ENCODE measurements around the gene YBEY. TPM values are rescaled to one million over a fixed set of nuclear protein-coding genes. Genes with fewer than 3 reads are reported as not detected.

YBEY gene
- total RNA-seq, 1 experiment from 2014 or later = 38.2 TPM

- H2AFZ ChIP-seq (ENCODE audit: low read length) = no peak overlapping the region
- H3K27ac ChIP-seq (ENCODE audit: low read length) = no peak overlapping the region
- H4K20me1 ChIP-seq (ENCODE audit: low read length) = no peaks in the 10 kb centered on the region
- no peak for ATAC-seq
- no peaks in the 10 kb centered on the region for H3F3A ChIP-seq (ENCODE audit: low read length, unreplicated experiment)
- no peaks in the 10 kb centered on the region for H3K9me2 ChIP-seq (replicated peaks; ENCODE audit: low read length)
- no TSS peak for BruUV-seq (replicated peaks)
- POLR2A ChIA-PET (ENCODE audit: unreplicated experiment) = no interaction called here
- no peaks in the 10 kb centered on the region for H3K27me3 ChIP-seq (ENCODE audit: low read length)
- no peak overlapping the region for H3K9ac ChIP-seq (ENCODE audit: low read length)
- no peak overlapping the region for H3K4me3 ChIP-seq (ENCODE audit: low read length)
- no peak overlapping the region for H3K4me2 ChIP-seq (ENCODE audit: low read length)
- H3K9me3 ChIP-seq (ENCODE audit: low read length) = no peaks in the 10 kb centered on the region
- CTCF ChIA-PET = interaction anchor here (0.6 kb wide), 1 partner anchor 31 kb away, joined by 3 read pairs; no protein-coding TSS in a partner anchor
- H3K36me3 ChIP-seq (ENCODE audit: low read depth, low read length) = peaks cover 69% of the 10 kb centered on the region
- TF ChIP-seq CTCF (conservative IDR thresholded peaks at IDR 0.05; ENCODE audit: low read depth, low read length) = no peak
- no peak for TF ChIP-seq EZH2phosphoT487 (IDR thresholded peaks at IDR 0.05; ENCODE audit: borderline replicate concordance, low read length)
- no peak for TF ChIP-seq EZH2 (IDR thresholded peaks at IDR 0.05; ENCODE audit: low read length, unreplicated experiment)
- H3K4me1 ChIP-seq (ENCODE audit: insufficient read depth, low read length) = no peaks in the 10 kb centered on the region
- intact Hi-C loops (cut with micrococcal nuclease) = no loop called here
- no peaks in the 10 kb centered on the region for H3K79me2 ChIP-seq (ENCODE audit: low read length)
- no peak for DNase-seq
Measured at GRCh38 chr21:46254208-46254975, 31.8 kb upstream of the YBEY start.

- no peak for ATAC-seq
- no peaks in the 10 kb centered on the region for H3K27me3 ChIP-seq (ENCODE audit: low read length)
- no peaks in the 10 kb centered on the region for H3F3A ChIP-seq (ENCODE audit: low read length, unreplicated experiment)
- TF ChIP-seq EZH2phosphoT487 (IDR thresholded peaks at IDR 0.05; ENCODE audit: borderline replicate concordance, low read length) = no peak
- TF ChIP-seq EZH2 (IDR thresholded peaks at IDR 0.05; ENCODE audit: low read length, unreplicated experiment) = no peak
- no peak for TF ChIP-seq CTCF (conservative IDR thresholded peaks at IDR 0.05; ENCODE audit: low read depth, low read length)
- H3K79me2 ChIP-seq (ENCODE audit: low read length) = no peaks in the 10 kb centered on the region
- no peak overlapping the region for H3K9ac ChIP-seq (ENCODE audit: low read length)
- ChIA-PET CTCF (no interaction called here), POLR2A (ENCODE audit: unreplicated experiment) (no interaction called here)
- DNase-seq = no peak
- no peaks in the 10 kb centered on the region for H3K9me2 ChIP-seq (replicated peaks; ENCODE audit: low read length)
- no peak overlapping the region for H3K4me3 ChIP-seq (ENCODE audit: low read length)
- no peaks in the 10 kb centered on the region for H4K20me1 ChIP-seq (ENCODE audit: low read length)
- H3K36me3 ChIP-seq (ENCODE audit: low read depth, low read length) = peaks cover 62% of the 10 kb centered on the region
- intact Hi-C loops (cut with micrococcal nuclease) = no loop called here
- no peaks in the 10 kb centered on the region for H3K9me3 ChIP-seq (ENCODE audit: low read length)
- no peaks in the 10 kb centered on the region for H3K4me1 ChIP-seq (ENCODE audit: insufficient read depth, low read length)
- H2AFZ ChIP-seq (ENCODE audit: low read length) = no peak overlapping the region
- no peak overlapping the region for H3K27ac ChIP-seq (ENCODE audit: low read length)
- H3K4me2 ChIP-seq (ENCODE audit: low read length) = no peak overlapping the region
- no TSS peak for BruUV-seq (replicated peaks)
Measured at GRCh38 chr21:46255166-46255565, 31.0 kb upstream of the YBEY start.

GRCh38 chr21:46255758-46256337 lies 30.3 kb upstream of the YBEY start:
- Histone ChIP-seq H3K36me3 (ENCODE audit: low read depth, low read length) (peaks cover 58% of the 10 kb centered on the region), H3F3A (ENCODE audit: low read length, unreplicated experiment) (no peaks in the 10 kb centered on the region), H3K79me2 (ENCODE audit: low read length) (no peaks in the 10 kb centered on the region), H3K9ac (ENCODE audit: low read length) (no peak overlapping the region), H3K9me2 (replicated peaks; ENCODE audit: low read length) (no peaks in the 10 kb centered on the region), H3K4me3 (ENCODE audit: low read length) (no peak overlapping the region), H3K9me3 (ENCODE audit: low read length) (no peaks in the 10 kb centered on the region), H2AFZ (ENCODE audit: low read length) (no peak overlapping the region), H3K4me1 (ENCODE audit: insufficient read depth, low read length) (no peaks in the 10 kb centered on the region), H4K20me1 (ENCODE audit: low read length) (no peaks in the 10 kb centered on the region), H3K27me3 (ENCODE audit: low read length) (no peaks in the 10 kb centered on the region), H3K4me2 (ENCODE audit: low read length) (no peak overlapping the region), H3K27ac (ENCODE audit: low read length) (no peak overlapping the region)
- TF ChIP-seq CTCF (conservative IDR thresholded peaks at IDR 0.05; ENCODE audit: low read depth, low read length) = no peak
- no peak for TF ChIP-seq EZH2 (IDR thresholded peaks at IDR 0.05; ENCODE audit: low read length, unreplicated experiment)
- no peak for DNase-seq
- CTCF ChIA-PET = no interaction called here
- POLR2A ChIA-PET (ENCODE audit: unreplicated experiment) = no interaction called here
- ATAC-seq = no peak
- BruUV-seq (replicated peaks) = no TSS peak
- intact Hi-C loops (cut with micrococcal nuclease) = no loop called here

Measured in PC-3 (cell line).